HepG2 (cell line): Measurements from ENCODE around the gene SUCLG2. TPM values are rescaled to one million over a fixed set of nuclear protein-coding genes. Genes with fewer than 3 reads are reported as not detected.

Source experiments
- ASH2L ChIP-seq: fragments of 300-600, 200-600 bp; sonication (generic); IDR thresholded peaks from 2 replicates; pipeline ENCODE4 v1.7.0; 2017; ENCODE audit warnings: low read depth, mild to moderate bottlenecking, moderate library complexity, mixed read lengths, low read length; ENCODE audit not compliant: insufficient read length
- HNRNPL ChIP-seq: fragments of 200-400 bp; formaldehyde crosslinking; IDR thresholded peaks from 2 replicates; pipeline ENCODE4 v1.6.1; 2017; ENCODE audit warnings: mild to moderate bottlenecking, low read depth, low read length
- LCORL ChIP-seq, 2 experiments: fragments of 450-650 bp in 1 of 2; sonication (generic) in 1 of 2; formaldehyde crosslinking in 1 of 2; IDR thresholded peaks; 2 replicates each; pipeline versions ENCODE4 v1.5.0 to v1.6.1; 2017 to 2020; ENCODE audit warnings: antibody characterized with exemption in 1 of 2, missing genetic modification reagents in 1 of 2
- MEF2D ChIP-seq: sonication (generic); formaldehyde crosslinking; IDR thresholded peaks from 2 replicates; pipeline ENCODE4 v1.5.1; 2020; ENCODE audit warnings: mild to moderate bottlenecking, missing genetic modification reagents
- NR2F6 ChIP-seq, 2 experiments: IDR thresholded peaks; 2 replicates each; pipeline ENCODE4 v1.6.1; 2016; ENCODE audit warnings: antibody characterized with exemption in 1 of 2, mild to moderate bottlenecking in 1 of 2
- NR3C1 ChIP-seq: sonication (generic); formaldehyde crosslinking; IDR thresholded peaks from 2 replicates; pipeline ENCODE4 v1.4.0; 2020; ENCODE audit warnings: missing genetic modification reagents
- PITX1 ChIP-seq: sonication (generic); formaldehyde crosslinking; IDR thresholded peaks from 2 replicates; pipeline ENCODE4 v1.5.1; 2020; ENCODE audit warnings: mild to moderate bottlenecking, missing genetic modification reagents
- SAP130 ChIP-seq: IDR thresholded peaks from 2 replicates; pipeline ENCODE4 v1.6.1; 2016; ENCODE audit warnings: low read depth
- ZNF263 ChIP-seq: sonication (generic); formaldehyde crosslinking; IDR thresholded peaks from 2 replicates; pipeline ENCODE4 v1.4.0; 2020; ENCODE audit warnings: missing genetic modification reagents
- ZNF572 ChIP-seq: sonication (generic); formaldehyde crosslinking; IDR thresholded peaks from 2 replicates; pipeline ENCODE4 v1.5.1; 2020; ENCODE audit warnings: mild to moderate bottlenecking, missing genetic modification reagents
- ZSCAN12 ChIP-seq: sonication (generic); formaldehyde crosslinking; IDR thresholded peaks from 2 replicates; pipeline ENCODE4 v1.9.0; 2021; ENCODE audit warnings: mild to moderate bottlenecking, missing genetic modification reagents
- polyA plus RNA-seq, 8 experiments: library from polyadenylated mRNA; depleted of rRNA in 3 of 8; stranded (reverse) in 7 of 8; unstranded in 1 of 8; fragments of >200 nt; fragmentation: Illumina TruSeq in 4 of 8; extraction: Trizol in 4 of 8; gene quantifications; 2 replicates each; pipeline versions ENCODE4 v1.2.1 to v1.2.3, GENCODE V29; 2011 to 2016; ENCODE audit warnings: low read depth in 4 of 8, missing spikeins in 1 of 8, mixed read lengths in 1 of 8; ENCODE audit not compliant: insufficient read depth in 1 of 8
- total RNA-seq, 5 experiments: library from RNA; depleted of rRNA; stranded (reverse); fragments of >200 nt; fragmentation: Illumina TruSeq; extraction: Trizol; gene quantifications; 2 replicates each; pipeline ENCODE4 v1.2.3, GENCODE V29; 2016; ENCODE audit warnings: low read depth in 1 of 5
- TF ChIP-seq, protein P1 (sequence below): sonication (generic); formaldehyde crosslinking; IDR thresholded peaks from 2 replicates; pipeline ENCODE4 v1.4.0; 2020; ENCODE audit warnings: mild to moderate bottlenecking, missing genetic modification reagents
- TF ChIP-seq, protein P2 (sequence below): sonication (generic); formaldehyde crosslinking; IDR thresholded peaks from 2 replicates; pipeline ENCODE4 v1.9.0; 2022; ENCODE audit warnings: missing genetic modification reagents, mild to moderate bottlenecking, borderline replicate concordance
- TF ChIP-seq, protein P3 (sequence below): sonication (generic); formaldehyde crosslinking; IDR thresholded peaks from 2 replicates; pipeline ENCODE4 v1.5.1; 2020; ENCODE audit warnings: mild to moderate bottlenecking, missing genetic modification reagents, moderate library complexity

SUCLG2 gene
- total and polyA plus RNA-seq, 2 of the 13 experiments (the other 11 are each of a cell fraction or from before 2014, with no cell fraction given), result 21.4 to 64.9 TPM

DNA sequence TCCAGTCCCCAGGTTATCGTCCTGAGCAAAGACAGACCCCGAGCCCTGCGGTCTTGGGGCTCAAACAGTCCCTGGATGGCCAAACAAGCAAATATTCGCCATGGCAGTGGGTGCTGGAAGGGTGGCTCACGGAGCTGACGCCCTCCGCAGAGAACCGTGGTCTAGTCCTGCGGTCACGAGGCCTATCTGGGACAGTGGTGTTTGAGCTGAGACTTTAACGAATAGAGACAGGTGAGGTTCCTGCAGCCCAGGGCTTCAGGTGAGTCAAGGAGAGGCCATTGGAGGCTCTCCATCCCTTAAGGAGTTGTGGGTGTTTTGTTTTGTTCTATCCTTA is 399 bp upstream of the SUCLG2 start (continued):
- 0 out of 2 replicates have a peak, but pooled peaks have one; percentile 43 for TF ChIP-seq ZNF572 (CRISPR knock-in tag)
- TF ChIP-seq ZNF263, result peak; percentile 18; the same call in 1 of the 2 replicates
- TF ChIP-seq ASH2L, result peak; percentile 5
- TF ChIP-seq NR3C1 (CRISPR knock-in tag), result no peak
- TF ChIP-seq, protein P1, sequence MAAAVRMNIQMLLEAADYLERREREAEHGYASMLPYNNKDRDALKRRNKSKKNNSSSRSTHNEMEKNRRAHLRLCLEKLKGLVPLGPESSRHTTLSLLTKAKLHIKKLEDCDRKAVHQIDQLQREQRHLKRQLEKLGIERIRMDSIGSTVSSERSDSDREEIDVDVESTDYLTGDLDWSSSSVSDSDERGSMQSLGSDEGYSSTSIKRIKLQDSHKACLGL (CRISPR knock-in tag), result no peak
- TF ChIP-seq SAP130, result 0 out of 2 replicates have a peak, but pooled peaks have one; percentile 9
- TF ChIP-seq, protein P2, sequence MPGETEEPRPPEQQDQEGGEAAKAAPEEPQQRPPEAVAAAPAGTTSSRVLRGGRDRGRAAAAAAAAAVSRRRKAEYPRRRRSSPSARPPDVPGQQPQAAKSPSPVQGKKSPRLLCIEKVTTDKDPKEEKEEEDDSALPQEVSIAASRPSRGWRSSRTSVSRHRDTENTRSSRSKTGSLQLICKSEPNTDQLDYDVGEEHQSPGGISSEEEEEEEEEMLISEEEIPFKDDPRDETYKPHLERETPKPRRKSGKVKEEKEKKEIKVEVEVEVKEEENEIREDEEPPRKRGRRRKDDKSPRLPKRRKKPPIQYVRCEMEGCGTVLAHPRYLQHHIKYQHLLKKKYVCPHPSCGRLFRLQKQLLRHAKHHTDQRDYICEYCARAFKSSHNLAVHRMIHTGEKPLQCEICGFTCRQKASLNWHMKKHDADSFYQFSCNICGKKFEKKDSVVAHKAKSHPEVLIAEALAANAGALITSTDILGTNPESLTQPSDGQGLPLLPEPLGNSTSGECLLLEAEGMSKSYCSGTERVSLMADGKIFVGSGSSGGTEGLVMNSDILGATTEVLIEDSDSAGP (CRISPR knock-in tag), result peak; percentile 30; the same call in 1 of the 2 replicates
- TF ChIP-seq NR2F6 (IDR thresholded peaks at IDR 0.05), result peak; percentile 7; the same call in 1 of the 2 replicates
- no peak for TF ChIP-seq NR2F6 (CRISPR knock-in tag; IDR thresholded peaks at IDR 0.05)
- 0 out of 2 replicates have a peak, but pooled peaks have one; percentile 30 for TF ChIP-seq PITX1 (CRISPR knock-in tag)
- TF ChIP-seq LCORL (IDR thresholded peaks at IDR 0.05), result peak; percentile 1; the same call in 1 of the 2 replicates
- no peak for TF ChIP-seq LCORL (CRISPR knock-in tag; IDR thresholded peaks at IDR 0.05)
- TF ChIP-seq, protein P3, sequence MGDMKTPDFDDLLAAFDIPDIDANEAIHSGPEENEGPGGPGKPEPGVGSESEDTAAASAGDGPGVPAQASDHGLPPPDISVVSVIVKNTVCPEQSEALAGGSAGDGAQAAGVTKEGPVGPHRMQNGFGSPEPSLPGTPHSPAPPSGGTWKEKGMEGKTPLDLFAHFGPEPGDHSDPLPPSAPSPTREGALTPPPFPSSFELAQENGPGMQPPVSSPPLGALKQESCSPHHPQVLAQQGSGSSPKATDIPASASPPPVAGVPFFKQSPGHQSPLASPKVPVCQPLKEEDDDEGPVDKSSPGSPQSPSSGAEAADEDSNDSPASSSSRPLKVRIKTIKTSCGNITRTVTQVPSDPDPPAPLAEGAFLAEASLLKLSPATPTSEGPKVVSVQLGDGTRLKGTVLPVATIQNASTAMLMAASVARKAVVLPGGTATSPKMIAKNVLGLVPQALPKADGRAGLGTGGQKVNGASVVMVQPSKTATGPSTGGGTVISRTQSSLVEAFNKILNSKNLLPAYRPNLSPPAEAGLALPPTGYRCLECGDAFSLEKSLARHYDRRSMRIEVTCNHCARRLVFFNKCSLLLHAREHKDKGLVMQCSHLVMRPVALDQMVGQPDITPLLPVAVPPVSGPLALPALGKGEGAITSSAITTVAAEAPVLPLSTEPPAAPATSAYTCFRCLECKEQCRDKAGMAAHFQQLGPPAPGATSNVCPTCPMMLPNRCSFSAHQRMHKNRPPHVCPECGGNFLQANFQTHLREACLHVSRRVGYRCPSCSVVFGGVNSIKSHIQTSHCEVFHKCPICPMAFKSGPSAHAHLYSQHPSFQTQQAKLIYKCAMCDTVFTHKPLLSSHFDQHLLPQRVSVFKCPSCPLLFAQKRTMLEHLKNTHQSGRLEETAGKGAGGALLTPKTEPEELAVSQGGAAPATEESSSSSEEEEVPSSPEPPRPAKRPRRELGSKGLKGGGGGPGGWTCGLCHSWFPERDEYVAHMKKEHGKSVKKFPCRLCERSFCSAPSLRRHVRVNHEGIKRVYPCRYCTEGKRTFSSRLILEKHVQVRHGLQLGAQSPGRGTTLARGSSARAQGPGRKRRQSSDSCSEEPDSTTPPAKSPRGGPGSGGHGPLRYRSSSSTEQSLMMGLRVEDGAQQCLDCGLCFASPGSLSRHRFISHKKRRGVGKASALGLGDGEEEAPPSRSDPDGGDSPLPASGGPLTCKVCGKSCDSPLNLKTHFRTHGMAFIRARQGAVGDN (CRISPR knock-in tag), result peak; percentile 3; the same call in 1 of the 2 replicates
- TF ChIP-seq ZSCAN12 (CRISPR knock-in tag), result no peak
- peak; percentile 47; the same call in 1 of the 2 replicates for TF ChIP-seq MEF2D (CRISPR knock-in tag)
- TF ChIP-seq HNRNPL, result 0 out of 2 replicates have a peak, but pooled peaks have one; percentile 28
